GM23248 (cell line): ENCODE results near the gene SAGE1.

Experiments used
- EZH2 ChIP-seq: fragments of 200-600 bp; sonication (generic); IDR thresholded peaks from 2 replicates; pipeline ENCODE4 v1.6.1; 2018; ENCODE audit warnings: antibody characterized with exemption, mild to moderate bottlenecking; ENCODE audit not compliant: insufficient read depth, poor library complexity, severe bottlenecking
- EZH2phosphoT487 ChIP-seq: fragments of 200-600 bp; sonication (generic); IDR thresholded peaks from 2 replicates; pipeline ENCODE4 v1.6.1; 2018; ENCODE audit warnings: antibody characterized with exemption, moderate library complexity, mild to moderate bottlenecking, low read depth; ENCODE audit not compliant: insufficient read depth

DNA sequence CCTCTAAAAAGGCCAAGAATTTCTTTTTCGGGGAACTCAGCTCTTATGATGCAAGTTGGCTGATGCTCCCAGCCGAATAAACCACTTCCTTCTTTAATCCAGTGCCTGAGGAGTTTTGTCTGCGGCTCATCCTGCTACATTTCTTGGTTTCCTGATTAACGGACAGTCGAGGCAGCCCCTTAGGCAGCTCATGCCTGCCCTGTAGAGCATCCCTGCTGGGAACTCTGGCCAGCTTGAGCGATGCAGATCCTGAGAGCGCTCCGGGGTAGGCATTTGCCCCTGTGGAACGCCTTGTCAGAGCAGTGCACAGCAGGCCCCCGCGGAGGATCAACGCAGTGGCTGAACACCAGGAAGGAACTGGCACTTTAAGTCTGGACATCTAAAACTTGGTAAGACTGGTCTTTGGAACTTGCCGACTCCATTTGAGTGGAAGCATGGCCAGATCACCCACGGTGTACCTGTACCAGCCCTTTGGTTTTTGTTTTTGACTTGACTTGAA is 3.4 kb upstream of the SAGE1 start:
- no peak for TF ChIP-seq EZH2phosphoT487
- TF ChIP-seq EZH2: no peak
